Activated CD4-positive, alpha-beta T cell treated with anti-CD3 and anti-CD28 coated beads, Interleukin-2, amount 50 U/mL, for 16 hours (primary cell): ENCODE results near the gene SLC16A11.
A peak's percentile ranks its signal among the peaks of the same experiment; 100 is the strongest.
"Not testable (repeated sequence)": the region's sequence is repeated elsewhere in the genome, so short reads cannot be mapped to it uniquely, and the experiment has no call there.

ENCODE experiments used
- DNase-seq: peaks from one replicate; pipeline ENCODE4 v3.0.0-alpha.2; 2020

Gene SLC16A11

GRCh38 chr17:7004398-7005253, 39.3 kb downstream of the SLC16A11 start:
- peak; percentile 84 for DNase-seq

DNA sequence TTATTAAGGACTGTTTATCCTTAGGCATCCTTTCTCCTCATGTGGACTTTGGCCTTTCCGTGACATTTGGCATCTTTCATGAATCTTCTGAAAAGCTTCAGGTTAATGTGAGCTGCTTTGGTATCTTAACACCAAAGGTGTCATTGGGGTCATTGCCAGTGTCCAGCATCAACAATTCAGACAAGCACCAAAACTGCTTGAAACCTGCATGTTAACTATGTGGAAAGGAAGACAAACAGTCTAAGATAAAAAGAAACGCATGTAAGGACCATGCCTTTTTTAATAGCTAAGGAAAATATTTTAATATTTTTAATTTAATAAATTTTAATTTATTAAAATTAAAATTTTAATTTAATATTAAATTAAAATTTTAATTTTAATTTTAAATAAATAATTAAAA, 40.1 kb downstream of the SLC16A11 start:
- DNase-seq = no peak

- no peak for DNase-seq
Measured at GRCh38 chr17:7002288-7003047, 41.4 kb downstream of the SLC16A11 start.

DNA sequence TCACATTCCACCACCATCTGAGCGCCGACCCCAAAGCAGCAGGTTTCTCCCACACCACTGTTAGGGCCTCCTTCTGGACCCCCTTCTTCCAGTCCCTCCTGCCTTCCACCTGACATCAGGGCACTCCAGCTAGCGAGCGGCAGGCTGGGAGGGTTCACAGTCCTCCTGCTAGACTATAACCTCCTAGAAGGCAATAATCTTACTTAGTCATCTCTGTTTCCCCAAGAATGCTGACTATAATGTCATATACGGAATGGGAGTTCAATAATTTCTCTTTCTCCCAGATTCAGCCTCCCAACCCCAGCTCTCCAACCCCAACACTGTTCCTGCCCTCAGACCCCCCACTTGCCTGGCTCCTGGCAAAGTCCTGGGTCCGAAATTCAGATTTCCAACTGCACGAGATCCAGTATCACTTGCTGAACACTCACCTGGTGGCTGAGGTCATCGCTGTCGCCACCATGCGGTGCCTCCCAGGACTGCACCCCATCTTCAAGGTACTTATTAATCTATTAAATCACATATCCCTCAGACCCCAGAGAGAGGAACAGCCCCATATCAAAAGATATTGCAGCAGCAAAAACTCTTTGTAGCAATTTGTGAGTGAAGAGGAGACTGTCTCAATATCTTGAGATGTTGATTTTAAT, 42.5 kb downstream of the SLC16A11 start:
- peak; percentile 42 for DNase-seq

- DNase-seq = no peak
Measured at GRCh38 chr17:6998855-6999508, 44.9 kb downstream of the SLC16A11 start.

DNA sequence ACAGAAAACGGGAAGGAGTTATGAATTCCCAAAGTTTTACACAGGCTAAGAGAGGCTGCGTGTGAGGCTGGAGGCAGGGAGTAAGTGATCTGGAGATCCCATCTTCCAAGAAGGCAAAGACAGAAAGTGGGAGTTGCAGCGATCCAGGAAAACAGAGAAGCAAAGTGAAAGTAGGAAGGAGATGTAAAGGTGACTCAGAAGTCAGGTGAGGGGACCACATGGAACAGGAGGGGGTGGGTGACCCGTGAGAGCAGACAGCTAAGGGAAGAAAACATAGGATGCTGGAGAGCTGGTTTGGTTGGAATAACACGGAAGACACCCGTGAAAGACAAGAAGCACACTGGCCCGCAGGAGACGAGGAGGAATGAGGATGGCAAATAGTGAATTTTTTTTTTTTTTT, 46.7 kb downstream of the SLC16A11 start:
- no peak for DNase-seq

DNA sequence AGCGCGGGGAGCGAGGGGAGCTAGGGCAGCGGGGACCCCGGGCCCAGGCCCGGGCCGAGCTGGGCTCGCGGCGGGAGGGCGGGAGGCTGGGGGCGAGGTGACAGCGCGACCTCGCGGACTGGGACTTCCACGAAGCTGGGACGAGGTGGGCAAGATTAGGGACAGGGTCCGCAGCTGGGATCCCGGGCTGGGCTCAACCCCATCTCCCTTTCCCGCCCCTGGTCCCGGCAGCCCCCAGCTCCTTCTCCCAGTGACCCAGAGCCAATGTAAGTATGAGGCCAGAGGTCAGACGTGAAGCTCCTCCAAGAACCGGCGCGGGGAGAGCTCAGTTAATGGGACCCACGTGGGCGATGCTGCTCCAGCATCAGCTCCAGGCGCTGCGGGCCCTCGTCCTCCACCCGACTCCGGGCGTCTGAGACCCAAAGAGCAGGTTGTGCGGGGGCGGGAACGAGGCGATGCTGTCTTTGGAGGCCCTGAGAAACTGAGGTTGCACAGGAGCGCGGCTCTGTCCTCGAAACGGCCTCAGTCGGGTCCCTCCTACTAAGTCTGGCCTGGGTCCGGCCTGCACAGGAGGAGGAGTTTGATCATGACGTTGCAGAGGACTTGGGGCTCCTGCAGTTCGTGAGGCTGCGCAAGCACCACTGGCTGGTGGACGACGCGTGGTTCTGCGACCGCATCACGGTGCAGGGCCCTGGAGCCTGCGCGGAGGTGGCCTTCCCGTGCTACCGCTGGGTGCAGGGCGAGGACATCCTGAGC, 47.5 kb downstream of the SLC16A11 start:
- no peak for DNase-seq

- DNase-seq = no peak
Measured at GRCh38 chr17:6995500-6996255, 48.2 kb downstream of the SLC16A11 start, which contains the start of gene ALOX12. ALOX12 (plus strand) TSS chr17:6996049; CDS start chr17:6996118, 69 bp downstream.

DNA sequence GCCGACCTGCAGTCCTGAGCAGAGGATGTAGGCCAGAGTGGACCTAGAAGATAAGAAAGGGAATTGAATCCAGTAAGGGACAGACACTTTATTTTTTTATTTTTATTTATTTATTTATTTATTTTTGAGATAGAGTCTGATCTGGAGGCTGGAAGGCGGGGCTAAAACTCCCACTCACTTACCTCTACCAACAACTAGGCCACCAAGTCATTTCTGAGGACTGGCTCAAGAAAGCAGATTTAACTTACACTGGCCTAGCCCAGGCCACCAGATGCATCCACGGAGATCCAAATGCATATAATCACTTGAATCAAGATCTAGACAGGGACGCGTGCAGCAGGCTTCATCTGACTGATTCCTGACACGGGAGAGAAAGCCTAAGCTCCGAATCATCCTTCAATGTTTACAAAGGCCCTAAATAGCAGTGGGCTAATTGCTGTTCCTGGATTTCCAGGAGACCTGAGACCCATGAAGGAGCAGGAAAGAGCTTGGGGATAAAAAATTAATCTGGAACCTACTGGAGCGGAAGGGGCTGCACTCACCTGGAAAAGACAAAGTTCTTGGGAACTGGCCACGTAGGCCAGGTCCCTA, 49.1 kb downstream of the SLC16A11 start:
- no peak for DNase-seq

DNA sequence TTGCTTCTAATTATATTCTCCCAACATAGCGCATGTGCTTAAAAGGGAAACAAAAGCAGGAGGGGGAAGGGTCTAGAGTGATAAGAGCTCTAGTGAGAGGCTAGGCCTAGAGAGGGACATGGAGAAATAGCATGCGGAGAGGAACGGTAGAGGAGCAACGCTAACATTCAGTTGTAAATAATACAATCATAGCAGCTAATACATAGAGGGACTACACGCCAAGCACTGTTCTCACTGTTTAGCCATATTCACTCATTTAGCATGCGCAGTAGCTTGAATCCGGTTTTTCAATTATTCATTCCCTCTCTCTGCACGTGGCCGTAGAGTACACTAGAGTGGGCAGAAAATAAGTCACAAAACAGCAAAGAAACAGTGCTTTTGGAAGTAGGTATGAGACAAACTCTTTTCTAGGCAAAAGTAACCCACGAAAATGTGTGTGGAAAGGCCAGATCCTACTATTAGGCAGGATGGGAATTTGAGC, 49.7 kb downstream of the SLC16A11 start:
- no peak for DNase-seq

DNA sequence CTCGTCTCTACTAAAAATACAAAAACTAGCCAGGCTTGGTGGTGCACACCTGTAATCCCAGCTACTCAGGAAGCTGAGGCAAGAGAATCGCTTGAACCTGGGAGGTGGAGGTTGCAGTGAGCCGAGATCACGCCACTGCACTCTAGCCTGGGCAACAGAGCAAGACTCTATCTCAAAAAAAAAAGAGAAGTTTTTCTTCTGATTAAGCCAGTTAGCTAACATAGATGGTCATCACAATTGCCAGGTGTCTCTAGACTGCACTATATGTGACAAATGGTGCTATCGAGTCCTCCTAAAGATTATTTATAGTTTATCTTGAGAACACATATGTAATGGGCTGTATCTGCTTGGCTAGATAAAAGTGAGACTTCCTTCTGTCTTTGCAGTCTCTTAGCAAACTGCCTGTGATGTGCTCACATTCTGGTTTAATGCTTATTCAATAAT, 50.3 kb downstream of the SLC16A11 start:
- not testable (repeated sequence) for DNase-seq
